Activated gamma-delta T cell (primary cell): Measurements from ENCODE around the gene DLX4.

Experiments
- DNase-seq: peaks from one replicate; lab custom pipeline; 2025; lab: John Stamatoyannopoulos, UW

DLX4 gene

DNA sequence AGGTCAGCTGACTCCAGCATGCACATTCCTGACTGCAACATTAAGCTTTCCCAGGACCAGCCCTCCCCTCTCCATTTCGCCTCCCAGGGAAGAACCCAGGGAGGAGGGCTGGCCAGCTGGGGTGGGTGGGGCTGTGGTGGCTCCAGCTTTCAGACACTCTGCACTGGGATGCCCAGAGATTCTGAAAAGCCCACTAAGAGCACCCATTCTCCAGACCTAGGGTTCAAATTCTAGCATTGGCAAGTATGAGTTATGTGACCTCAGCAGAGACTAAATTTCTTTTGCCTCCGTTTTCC is 18.2 kb downstream of the DLX4 start:
- no peak for DNase-seq

DNA sequence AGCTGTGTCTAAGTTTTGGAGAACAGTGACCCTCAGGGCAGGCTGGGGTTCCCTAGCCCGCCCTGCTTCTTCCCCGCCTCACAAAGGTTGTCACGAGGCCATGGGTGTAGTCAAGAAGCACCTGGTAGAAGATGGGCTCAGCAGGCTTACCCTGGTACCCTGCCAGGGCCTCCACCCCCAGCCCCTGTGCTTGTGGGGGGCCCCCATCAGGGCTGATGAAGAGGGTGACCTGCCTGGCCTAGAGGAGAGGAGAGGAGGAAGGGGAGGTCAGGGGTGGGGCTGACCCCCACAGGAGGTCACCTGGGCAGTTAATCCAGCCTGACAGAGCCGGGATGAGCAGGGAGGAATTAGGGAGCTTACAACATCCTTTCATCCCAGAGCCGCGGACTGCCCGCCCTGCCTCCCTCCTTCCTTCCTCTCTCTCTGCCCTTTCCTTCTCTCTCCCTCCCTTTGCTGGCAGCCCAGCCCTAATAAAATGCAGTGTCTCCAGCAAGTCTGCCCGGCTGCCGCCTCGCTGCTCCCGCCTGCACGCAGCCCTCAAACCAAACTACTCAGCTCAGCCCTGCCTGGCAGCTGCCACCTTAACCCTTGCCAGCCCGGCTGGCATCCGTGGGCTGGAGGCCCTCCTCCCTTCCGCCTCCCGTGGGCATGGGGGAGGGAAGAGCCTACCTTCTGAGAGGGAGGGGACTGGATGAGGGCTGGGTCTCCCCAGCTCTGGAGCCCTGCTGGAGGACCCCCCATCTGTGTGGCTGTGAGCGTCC is 18.9 kb downstream of the DLX4 start:
- DNase-seq = no peak

- no peak for DNase-seq
These were observed 20.5 kb downstream of the DLX4 start for GRCh38 chr17:49989518-49989880.

- DNase-seq = no peak
These were observed 21.3 kb downstream of the DLX4 start for GRCh38 chr17:49990331-49990730.

GRCh38 chr17:49990921-49991320 is 21.9 kb downstream of the DLX4 start:
- DNase-seq = no peak

GRCh38 chr17:49991409-49991808 is 22.4 kb downstream of the DLX4 start:
- DNase-seq = no peak

- no peak for DNase-seq
These were observed 23.4 kb downstream of the DLX4 start for GRCh38 chr17:49992191-49992932.

GRCh38 chr17:49992933-49993422 is 24.0 kb downstream of the DLX4 start:
- DNase-seq = no peak

DNA sequence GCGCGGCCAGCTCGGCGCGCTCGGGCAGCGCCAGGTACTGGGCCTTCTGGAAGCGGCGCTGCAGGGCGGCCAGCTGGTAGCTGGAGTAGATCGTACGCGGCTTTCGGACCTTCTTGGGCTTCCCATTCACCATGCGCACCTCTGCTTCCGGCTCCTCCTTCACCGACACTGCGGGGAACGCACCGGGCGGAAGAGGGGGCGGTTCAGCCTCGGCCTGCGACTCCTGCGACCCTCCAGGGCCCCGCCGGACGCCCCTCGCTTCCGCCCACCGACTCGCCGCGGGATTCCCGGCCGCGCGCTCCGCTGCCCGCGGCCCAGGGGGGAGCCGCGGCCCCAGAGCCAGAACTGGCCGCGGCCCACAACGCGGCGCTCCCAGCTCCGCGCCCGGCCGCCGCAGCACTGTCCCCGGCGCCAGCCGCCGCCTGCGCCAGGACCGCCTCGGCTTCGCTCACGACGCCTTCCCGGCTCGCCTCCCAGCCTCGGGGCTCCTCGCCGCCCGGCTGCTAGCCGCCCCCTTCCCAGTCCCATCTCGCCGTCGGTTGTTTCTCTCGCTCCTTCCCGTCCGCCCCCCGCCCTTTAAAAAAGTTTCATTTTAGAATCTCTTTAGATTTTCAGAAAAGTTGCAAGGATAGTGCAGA is 24.6 kb downstream of the DLX4 start:
- DNase-seq = no peak

- no peak for DNase-seq
These were observed 25.4 kb downstream of the DLX4 start for GRCh38 chr17:49994085-49995054.

DNA sequence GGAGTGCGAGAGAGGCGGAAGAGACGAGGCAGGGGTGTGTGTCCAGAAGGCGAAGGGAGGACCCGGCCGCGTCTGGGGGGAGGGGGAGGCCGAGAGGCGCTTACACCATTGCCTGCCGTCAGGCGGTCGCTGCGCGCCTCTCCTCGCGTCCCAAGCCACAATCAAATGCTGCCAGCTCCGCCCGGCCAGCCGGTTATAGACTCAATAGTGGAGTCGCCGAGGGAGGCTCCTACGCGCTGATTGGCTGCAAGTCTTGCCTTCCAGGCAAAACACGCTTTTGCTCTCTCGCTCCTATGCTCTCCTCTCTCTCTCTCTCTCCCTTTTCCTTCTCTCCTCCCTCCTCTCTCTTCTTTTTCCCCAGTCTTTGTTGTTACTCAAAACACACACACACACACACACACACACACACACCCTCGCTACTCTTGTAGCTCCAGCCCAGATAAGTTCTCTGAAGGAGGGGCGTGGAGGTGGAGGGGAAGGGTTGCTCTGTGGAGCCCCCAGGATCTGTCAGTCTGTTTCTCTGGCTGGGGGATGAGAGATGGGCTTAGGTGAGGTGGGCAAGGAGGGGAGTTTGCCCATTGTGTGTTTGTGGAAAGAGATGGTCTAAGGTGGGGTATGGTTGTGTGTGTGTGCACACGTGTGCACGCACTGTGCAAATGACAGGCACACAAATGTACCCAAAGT is 26.2 kb downstream of the DLX4 start, which contains the start of gene DLX3:
Gene DLX3 (minus strand): TSS at position 170 of the 684 bp plus-strand sequence. CDS start 226 bp downstream, outside the sequence.
- DNase-seq = no peak

GRCh38 chr17:49996121-49996494 is 27.1 kb downstream of the DLX4 start:
- no peak for DNase-seq

- DNase-seq = no peak
These were observed 27.7 kb downstream of the DLX4 start for GRCh38 chr17:49996495-49997300.

GRCh38 chr17:49997301-49997650 is 28.3 kb downstream of the DLX4 start:
- no peak for DNase-seq

DNA sequence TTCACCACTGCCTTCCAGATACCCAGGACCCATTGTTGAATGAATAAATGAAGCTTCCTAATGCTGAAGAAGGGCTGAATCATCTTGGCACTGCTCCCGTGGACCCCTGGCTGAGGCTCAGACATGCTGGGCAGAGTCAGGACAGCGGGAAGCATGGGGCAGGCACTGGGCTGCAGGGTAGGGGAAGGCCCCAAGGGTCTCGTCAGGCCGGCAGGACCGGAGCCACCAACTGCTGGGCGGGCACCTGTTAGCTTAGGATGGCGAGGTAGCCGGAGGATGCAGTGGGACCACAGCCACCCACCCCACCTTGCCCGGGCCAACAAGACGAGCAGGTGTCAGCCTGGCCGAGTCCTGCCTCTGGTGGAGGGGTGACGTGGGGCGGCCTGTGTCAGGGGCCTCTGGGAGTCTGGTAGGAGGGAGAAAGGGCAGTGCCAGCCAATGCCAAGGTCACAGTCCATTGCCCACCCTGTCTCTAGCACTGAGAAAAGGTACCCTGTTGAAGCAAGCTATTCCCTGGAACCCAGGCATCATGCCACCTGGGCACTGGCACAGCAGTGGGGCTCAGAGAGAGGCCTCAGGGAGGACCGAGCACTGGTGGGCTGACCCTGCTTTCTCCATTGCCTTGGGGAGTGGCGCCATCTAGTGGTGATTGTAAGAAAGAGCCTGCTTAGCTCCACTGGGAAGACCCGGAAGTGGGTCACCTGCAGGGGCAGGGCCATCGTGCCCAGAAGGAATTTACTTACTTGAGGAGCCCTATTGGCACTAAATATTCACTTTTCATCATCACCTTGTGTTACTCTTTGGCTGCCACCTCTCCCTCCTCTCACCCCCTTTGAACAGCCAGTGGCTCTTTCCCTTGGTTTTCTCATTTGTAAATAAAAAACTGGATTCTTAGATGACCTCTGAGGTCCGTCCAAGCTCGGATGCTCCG is 29.0 kb downstream of the DLX4 start:
- no peak for DNase-seq

- no peak for DNase-seq
These were observed 30.0 kb downstream of the DLX4 start for GRCh38 chr17:49998836-49999511.

- DNase-seq = no peak
These were observed 34.9 kb downstream of the DLX4 start for GRCh38 chr17:50003911-50004310.

DNA sequence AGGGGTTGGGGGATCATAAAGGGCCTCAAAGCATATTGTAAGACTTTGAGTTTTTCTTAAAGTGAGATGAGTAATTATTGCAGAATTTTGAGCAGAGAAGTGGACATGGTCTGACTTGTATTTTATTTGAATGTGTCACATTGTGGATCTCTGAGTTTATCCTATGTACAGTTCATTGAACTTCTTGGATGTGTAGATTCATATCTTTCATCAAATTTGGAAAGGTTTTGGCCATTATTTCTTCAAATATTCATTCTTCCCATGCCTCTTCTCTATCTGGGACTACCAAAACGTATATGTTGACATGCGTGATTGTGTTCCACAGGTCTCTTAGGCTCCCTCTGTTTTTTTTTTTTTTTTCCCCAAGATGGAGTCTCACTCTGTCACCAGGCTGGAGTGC is 40.3 kb downstream of the DLX4 start:
- no peak for DNase-seq

- no peak for DNase-seq
These were observed 44.1 kb downstream of the DLX4 start for GRCh38 chr17:50013079-50013478.
